Measurements from ENCODE around the gene NCAM1. TPM values are rescaled to one million over a fixed set of nuclear protein-coding genes. Genes with fewer than 3 reads are reported as not detected.

The NCAM1 gene
- total RNA-seq, 6 donors from 2014 or later, result 1.4 to 15.3 (median 2.5) TPM

- Histone ChIP-seq H3K9me3 (no peaks in the 10 kb centered on the region), H3K27me3 (no peaks in the 10 kb centered on the region), H3K27ac (no peak overlapping the region), H3K36me3 (no peaks in the 10 kb centered on the region), H3K4me1 (no peaks in the 10 kb centered on the region), H3K4me3 (no peak overlapping the region)
- TF ChIP-seq POLR2A (IDR thresholded peaks at IDR 0.05) (no peak), EP300 (IDR thresholded peaks at IDR 0.05) (no peak), POLR2AphosphoS5 (IDR thresholded peaks at IDR 0.05) (no peak), CTCF (IDR thresholded peaks at IDR 0.05) (no peak)
- ATAC-seq (ENCODE audit: low FRiP score in 2 of 2) (no peak), DNase-seq (no peak)
- 67 to 71% methylated on average over 4 of the region's 4 CpGs for WGBS, 2 donors
These were observed 31.8 kb upstream of the NCAM1 start for GRCh38 chr11:112929432-112929831.

DNA sequence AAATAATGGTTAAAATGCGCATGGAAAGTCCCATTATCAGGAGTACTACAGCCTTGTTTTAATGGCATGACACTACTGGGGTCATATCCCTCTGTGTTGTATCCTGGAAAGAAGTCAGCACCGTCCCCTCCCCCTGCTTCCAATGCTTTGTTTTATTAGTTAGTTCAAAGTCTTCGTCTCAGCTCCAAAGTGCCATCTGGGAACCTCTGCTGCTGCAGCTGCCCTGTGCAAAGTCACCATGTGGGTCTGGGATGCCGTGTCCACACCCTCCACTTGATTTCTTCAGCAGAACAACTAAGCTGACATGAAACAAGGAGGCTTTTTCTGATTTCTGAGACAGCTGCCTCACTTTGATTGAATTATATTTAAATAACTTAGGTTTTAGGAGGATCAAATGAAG lies 29.5 kb upstream of the NCAM1 start:
- 65 to 70% methylated on average over 4 of the region's 4 CpGs for WGBS, 2 donors
- Histone ChIP-seq H3K27me3 (no peaks in the 10 kb centered on the region), H3K4me3 (no peak overlapping the region), H3K9me3 (no peaks in the 10 kb centered on the region), H3K27ac (no peak overlapping the region), H3K36me3 (no peaks in the 10 kb centered on the region), H3K4me1 (no peaks in the 10 kb centered on the region)
- ATAC-seq (ENCODE audit: low FRiP score in 2 of 2), result no peak
- TF ChIP-seq POLR2A (IDR thresholded peaks at IDR 0.05) (no peak), EP300 (IDR thresholded peaks at IDR 0.05) (no peak), POLR2AphosphoS5 (IDR thresholded peaks at IDR 0.05) (no peak), CTCF (IDR thresholded peaks at IDR 0.05) (no peak)
- DNase-seq, result no peak

DNA sequence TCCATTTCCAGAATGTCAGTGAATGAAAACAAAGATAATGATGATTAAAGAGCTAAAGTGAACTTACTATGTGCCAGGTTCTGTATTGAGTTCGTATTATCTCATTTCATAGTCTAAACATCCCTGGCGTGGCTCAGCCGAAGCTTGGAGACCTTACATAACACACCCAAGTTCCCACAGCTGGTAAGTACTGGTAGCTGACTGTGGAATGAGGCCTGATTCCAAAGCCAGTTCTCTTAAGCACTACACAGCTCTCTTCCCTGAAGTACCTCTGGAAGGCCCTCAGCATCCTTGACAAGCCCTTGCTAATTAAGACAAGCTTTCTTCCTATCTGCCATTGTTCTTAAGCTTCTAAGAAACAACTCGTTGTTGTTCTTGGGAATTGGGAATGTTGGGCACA lies 28.6 kb upstream of the NCAM1 start:
- H3K27ac ChIP-seq, result no peak overlapping the region
- WGBS, 2 donors, result 44 to 47% methylated on average over 4 of the region's 4 CpGs
- H3K4me3 ChIP-seq, result no peak overlapping the region
- DNase-seq (no peak), ATAC-seq (ENCODE audit: low FRiP score in 2 of 2) (no peak)
- H3K36me3 ChIP-seq, result no peaks in the 10 kb centered on the region
- no peak for TF ChIP-seq POLR2AphosphoS5 (IDR thresholded peaks at IDR 0.05)
- no peak for TF ChIP-seq EP300 (IDR thresholded peaks at IDR 0.05)
- TF ChIP-seq POLR2A (IDR thresholded peaks at IDR 0.05), result no peak
- no peak for TF ChIP-seq CTCF (IDR thresholded peaks at IDR 0.05)
- H3K27me3 ChIP-seq, result no peaks in the 10 kb centered on the region
- H3K4me1 ChIP-seq, result no peaks in the 10 kb centered on the region
- H3K9me3 ChIP-seq, result no peaks in the 10 kb centered on the region

GRCh38 chr11:112933970-112934369 lies 27.2 kb upstream of the NCAM1 start:
- no peaks in the 10 kb centered on the region for H3K4me1 ChIP-seq

More at GRCh38 chr11:112933970-112934369, 27.2 kb upstream of the NCAM1 start:
- Histone ChIP-seq H3K27ac (no peak overlapping the region), H3K9me3 (no peaks in the 10 kb centered on the region), H3K27me3 (no peaks in the 10 kb centered on the region), H3K36me3 (no peaks in the 10 kb centered on the region), H3K4me3 (no peak overlapping the region)
- no peak for DNase-seq
- 63 to 66% methylated on average over 3 of the region's 3 CpGs for WGBS, 2 donors
- TF ChIP-seq POLR2AphosphoS5 (IDR thresholded peaks at IDR 0.05), result no peak
- no peak for TF ChIP-seq POLR2A (IDR thresholded peaks at IDR 0.05)
- no peak for TF ChIP-seq EP300 (IDR thresholded peaks at IDR 0.05)
- TF ChIP-seq CTCF (IDR thresholded peaks at IDR 0.05), result no peak
- ATAC-seq (ENCODE audit: low FRiP score in 2 of 2), result no peak

Data from upper lobe of left lung (tissue), 6 donors.